ENCODE data around the gene OR7D2.

DNA sequence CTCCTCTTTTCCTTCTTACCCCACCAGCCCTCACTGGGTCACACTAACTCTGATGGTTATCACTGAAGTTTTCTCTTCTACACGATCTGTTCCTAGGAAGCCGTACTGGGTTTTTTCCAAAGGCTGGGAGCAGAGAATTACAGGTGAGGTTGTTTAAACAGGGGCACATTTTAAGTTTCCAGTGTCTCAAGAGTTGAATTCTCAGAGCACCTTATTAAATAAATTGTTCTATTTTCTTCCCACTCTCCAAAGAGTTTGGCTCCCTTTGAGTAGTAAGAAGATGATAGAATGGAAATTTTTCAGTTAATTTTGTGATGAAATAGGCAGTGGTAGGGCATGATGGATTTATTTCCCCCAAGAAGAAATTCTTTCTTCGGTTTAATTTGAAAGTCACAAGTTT, 40.7 kb downstream of the OR7D2 start, which contains the start of gene OR7D4:
- TF ChIP-seq, protein P1, sequence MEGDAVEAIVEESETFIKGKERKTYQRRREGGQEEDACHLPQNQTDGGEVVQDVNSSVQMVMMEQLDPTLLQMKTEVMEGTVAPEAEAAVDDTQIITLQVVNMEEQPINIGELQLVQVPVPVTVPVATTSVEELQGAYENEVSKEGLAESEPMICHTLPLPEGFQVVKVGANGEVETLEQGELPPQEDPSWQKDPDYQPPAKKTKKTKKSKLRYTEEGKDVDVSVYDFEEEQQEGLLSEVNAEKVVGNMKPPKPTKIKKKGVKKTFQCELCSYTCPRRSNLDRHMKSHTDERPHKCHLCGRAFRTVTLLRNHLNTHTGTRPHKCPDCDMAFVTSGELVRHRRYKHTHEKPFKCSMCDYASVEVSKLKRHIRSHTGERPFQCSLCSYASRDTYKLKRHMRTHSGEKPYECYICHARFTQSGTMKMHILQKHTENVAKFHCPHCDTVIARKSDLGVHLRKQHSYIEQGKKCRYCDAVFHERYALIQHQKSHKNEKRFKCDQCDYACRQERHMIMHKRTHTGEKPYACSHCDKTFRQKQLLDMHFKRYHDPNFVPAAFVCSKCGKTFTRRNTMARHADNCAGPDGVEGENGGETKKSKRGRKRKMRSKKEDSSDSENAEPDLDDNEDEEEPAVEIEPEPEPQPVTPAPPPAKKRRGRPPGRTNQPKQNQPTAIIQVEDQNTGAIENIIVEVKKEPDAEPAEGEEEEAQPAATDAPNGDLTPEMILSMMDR (IDR thresholded peaks at IDR 0.05), result no peak
- no peak for TF ChIP-seq POLR2AphosphoS5 (IDR thresholded peaks at IDR 0.05)
- no peak for TF ChIP-seq POLR2A (IDR thresholded peaks at IDR 0.05)

Measured in gastroesophageal sphincter (tissue), 3 donors.